ENCODE results near the gene RAD51B.

The RAD51B gene

DNA sequence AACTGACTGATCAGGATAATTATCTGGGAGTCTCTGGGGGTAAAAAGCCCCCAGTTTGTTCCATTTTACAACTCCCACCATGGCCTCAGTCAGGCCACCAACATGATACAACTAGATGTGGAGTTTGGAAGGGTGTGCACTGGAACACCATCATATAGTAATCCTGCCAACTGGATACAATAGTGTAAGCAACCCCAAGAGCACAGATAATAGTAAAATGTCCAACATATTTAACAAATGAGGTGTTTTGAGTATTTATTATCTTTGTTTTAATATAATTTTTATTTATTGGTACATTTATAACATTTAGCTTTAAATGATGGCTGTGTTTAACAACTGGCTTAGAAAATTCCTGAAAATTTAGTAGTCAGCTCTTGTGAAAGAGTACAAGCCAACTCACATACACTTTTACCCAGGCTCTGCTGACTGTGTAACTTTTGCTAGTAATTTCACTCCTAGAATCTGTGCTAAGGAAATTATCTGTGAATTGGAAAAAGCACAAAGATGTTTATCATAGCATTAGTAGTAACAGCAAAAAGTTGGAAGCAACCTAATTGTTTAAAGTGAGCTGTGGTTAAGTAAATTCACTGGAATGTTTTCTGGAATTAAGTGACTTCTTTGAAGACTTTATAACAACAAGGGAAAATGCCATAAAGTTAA lies 196.8 kb downstream of the RAD51B start:
- Histone ChIP-seq H3K27me3 (replicated peaks) (no peaks in the 10 kb centered on the region), H3K4me3 (ENCODE audit: low read depth, low read length) (no peak overlapping the region), H3K27ac (no peak overlapping the region), H3K36me3 (replicated peaks) (no peaks in the 10 kb centered on the region)
- TF ChIP-seq, protein P1, sequence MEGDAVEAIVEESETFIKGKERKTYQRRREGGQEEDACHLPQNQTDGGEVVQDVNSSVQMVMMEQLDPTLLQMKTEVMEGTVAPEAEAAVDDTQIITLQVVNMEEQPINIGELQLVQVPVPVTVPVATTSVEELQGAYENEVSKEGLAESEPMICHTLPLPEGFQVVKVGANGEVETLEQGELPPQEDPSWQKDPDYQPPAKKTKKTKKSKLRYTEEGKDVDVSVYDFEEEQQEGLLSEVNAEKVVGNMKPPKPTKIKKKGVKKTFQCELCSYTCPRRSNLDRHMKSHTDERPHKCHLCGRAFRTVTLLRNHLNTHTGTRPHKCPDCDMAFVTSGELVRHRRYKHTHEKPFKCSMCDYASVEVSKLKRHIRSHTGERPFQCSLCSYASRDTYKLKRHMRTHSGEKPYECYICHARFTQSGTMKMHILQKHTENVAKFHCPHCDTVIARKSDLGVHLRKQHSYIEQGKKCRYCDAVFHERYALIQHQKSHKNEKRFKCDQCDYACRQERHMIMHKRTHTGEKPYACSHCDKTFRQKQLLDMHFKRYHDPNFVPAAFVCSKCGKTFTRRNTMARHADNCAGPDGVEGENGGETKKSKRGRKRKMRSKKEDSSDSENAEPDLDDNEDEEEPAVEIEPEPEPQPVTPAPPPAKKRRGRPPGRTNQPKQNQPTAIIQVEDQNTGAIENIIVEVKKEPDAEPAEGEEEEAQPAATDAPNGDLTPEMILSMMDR (IDR thresholded peaks at IDR 0.05; ENCODE audit: low read depth, low read length, missing control alignments), result no peak
- DNase-seq, result no peak
- in situ Hi-C loops (cut with HindIII; ENCODE audit: low pct_ligation_motif_present, low sequenced_read_pairs), result no loop called here

DNA sequence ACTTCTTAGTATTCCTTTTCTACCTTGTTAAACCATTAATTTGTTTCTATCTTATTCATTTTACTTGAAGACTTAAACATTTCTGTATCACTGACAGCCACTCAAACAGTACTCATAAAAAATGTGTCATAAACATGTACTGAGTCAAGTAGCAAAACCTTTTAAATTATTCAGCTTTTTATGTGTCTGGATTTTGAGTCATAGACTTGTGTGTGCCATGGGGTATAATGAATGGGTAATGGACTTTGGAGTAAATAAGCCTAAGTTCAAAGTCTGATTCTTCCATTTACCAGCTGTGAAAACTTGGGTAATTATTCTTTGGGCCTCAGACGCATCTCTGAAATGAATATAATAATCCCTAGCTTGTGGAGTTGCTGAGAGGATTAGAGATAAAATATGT lies 199.0 kb downstream of the RAD51B start:
- TF ChIP-seq, protein P1 (IDR thresholded peaks at IDR 0.05; ENCODE audit: low read depth, low read length, missing control alignments), result no peak
- no peak overlapping the region for H3K4me3 ChIP-seq (ENCODE audit: low read depth, low read length)
- in situ Hi-C loops (cut with HindIII; ENCODE audit: low pct_ligation_motif_present, low sequenced_read_pairs), result no loop called here
- H3K27me3 ChIP-seq (replicated peaks), result no peaks in the 10 kb centered on the region
- H3K36me3 ChIP-seq (replicated peaks), result no peaks in the 10 kb centered on the region
- no peak for DNase-seq
- H3K27ac ChIP-seq, result no peak overlapping the region

DNA sequence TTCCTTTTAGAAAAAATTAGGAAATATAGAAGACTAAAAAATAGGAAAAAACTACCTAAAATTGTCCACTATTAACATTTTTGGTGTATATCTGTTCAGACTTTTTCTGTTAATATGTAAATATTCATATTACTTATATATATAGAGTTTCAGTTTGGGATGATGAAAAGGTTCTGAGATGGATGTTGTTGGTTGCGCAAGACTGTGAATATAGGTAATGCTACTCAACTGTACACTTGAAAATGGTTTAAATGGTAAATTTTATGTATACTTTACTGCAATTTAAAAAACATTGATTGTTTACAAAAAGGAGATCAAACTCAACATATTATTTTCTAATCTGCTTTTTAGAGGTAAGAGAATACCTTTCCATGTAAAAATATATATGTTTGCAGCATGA lies 200.9 kb downstream of the RAD51B start:
- DNase-seq, result no peak

DNA sequence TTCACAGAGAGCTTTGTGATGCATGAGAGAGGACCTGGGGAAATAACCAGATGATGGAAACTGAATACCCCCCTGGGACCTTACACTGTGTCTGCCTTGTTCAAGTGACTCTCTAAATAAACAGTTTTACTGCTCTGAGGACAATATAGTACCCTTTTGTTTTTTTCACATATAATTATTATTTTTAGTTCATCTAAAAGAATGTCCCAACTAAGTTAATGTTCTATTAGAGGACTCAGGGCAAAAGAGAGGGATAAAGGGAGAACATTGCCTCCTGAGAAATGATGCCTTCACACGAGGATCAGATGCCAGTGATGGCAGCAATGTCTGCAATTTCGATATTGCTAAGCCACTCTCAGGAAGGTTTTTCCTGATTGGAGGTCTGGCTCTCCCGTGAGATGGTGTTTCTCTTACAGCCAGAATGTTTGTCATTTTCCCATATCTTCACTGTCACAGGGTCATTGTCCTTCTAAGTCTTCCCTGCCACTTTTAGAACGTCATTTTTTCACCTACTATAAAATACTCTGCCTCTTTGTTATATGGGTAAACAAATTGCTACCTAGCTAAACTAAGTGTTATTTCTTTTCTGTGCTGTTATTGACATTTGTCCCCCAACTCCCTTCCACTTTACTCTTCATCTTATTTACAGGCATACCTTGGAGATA lies 201.6 kb downstream of the RAD51B start:
- Histone ChIP-seq H3K4me3 (ENCODE audit: low read depth, low read length) (no peak overlapping the region), H3K27ac (no peak overlapping the region), H3K36me3 (replicated peaks) (no peaks in the 10 kb centered on the region), H3K27me3 (replicated peaks) (no peaks in the 10 kb centered on the region)
- no peak for DNase-seq
- in situ Hi-C loops (cut with HindIII; ENCODE audit: low pct_ligation_motif_present, low sequenced_read_pairs), result no loop called here
- TF ChIP-seq, protein P1 (IDR thresholded peaks at IDR 0.05; ENCODE audit: low read depth, low read length, missing control alignments), result no peak

More for the DNA sequence above, 200.9 kb downstream of the RAD51B start:
- in situ Hi-C loops (cut with HindIII; ENCODE audit: low pct_ligation_motif_present, low sequenced_read_pairs), result no loop called here
- H3K36me3 ChIP-seq (replicated peaks), result no peaks in the 10 kb centered on the region
- TF ChIP-seq, protein P1 (IDR thresholded peaks at IDR 0.05; ENCODE audit: low read depth, low read length, missing control alignments), result no peak
- H3K27me3 ChIP-seq (replicated peaks), result no peaks in the 10 kb centered on the region
- no peak overlapping the region for H3K27ac ChIP-seq
- H3K4me3 ChIP-seq (ENCODE audit: low read depth, low read length), result no peak overlapping the region

DNA sequence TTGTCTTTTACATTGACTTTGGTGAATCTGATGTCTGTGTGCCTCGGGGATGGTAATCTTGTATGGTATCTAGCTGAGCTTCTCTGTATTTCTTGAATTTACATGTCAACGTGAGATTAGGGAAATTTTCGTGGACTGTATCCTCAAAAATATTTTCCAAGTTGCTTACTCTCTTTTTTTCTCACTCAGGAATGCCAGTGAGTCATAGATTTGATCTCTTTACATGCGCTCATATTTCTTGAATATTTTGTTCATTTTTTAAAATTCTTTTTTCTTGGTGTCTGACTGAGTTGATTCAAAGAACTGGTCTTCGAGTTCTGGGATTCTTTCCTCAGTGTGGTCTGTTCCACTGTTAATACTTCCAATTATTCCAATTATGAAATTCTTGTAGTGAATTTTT lies 207.7 kb downstream of the RAD51B start:
- in situ Hi-C loops (cut with HindIII; ENCODE audit: low pct_ligation_motif_present, low sequenced_read_pairs), result no loop called here
- peak; percentile 8 for DNase-seq
- Histone ChIP-seq H3K36me3 (replicated peaks) (no peaks in the 10 kb centered on the region), H3K4me3 (ENCODE audit: low read depth, low read length) (no peak overlapping the region), H3K27me3 (replicated peaks) (no peaks in the 10 kb centered on the region), H3K27ac (peak overlapping the region; percentile 6)
- TF ChIP-seq, protein P1 (IDR thresholded peaks at IDR 0.05; ENCODE audit: low read depth, low read length, missing control alignments), result no peak
